Sigmoid colon (tissue), 4 donors: ENCODE data around the gene CYTH3.

Experiments used
- POLR2AphosphoS5 ChIP-seq, 4 donors: sonication (generic); formaldehyde crosslinking; IDR thresholded peaks; one replicate each; pipeline ENCODE4 v1.6.1; 2017; ENCODE audit warnings: antibody characterized with exemption in 4 of 4
- TF ChIP-seq, protein P1 (sequence below), 4 experiments: fragments of 450-650 bp in 3 of 4; fragments of 200-600 bp in 1 of 4; IDR thresholded peaks; one replicate each; pipeline ENCODE4 v1.5.1; 2016 to 2019; ENCODE audit warnings: antibody characterized with exemption in 4 of 4, mild to moderate bottlenecking in 3 of 4, moderate library complexity in 2 of 4

DNA sequence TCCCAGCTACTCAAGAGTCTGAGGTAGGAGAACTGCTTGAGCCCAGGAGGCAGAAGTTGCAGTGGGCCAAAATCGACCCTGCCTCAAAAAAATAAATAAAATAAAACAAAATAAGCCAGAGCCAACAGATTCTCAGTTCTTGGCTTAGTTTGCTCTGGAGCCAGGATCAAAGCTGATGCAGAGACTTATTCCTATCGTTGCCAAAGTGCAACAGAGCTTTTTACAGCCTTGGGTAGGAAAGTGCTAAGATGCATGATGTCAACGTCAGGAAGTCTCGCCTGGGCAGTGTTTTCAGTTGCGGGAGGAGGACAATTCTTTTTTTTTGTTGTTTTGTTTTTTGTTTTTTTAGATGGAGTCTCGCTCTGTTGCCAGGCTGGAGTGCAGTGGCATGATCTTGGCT lies 43.8 kb upstream of the CYTH3 start:
- TF ChIP-seq, protein P1, sequence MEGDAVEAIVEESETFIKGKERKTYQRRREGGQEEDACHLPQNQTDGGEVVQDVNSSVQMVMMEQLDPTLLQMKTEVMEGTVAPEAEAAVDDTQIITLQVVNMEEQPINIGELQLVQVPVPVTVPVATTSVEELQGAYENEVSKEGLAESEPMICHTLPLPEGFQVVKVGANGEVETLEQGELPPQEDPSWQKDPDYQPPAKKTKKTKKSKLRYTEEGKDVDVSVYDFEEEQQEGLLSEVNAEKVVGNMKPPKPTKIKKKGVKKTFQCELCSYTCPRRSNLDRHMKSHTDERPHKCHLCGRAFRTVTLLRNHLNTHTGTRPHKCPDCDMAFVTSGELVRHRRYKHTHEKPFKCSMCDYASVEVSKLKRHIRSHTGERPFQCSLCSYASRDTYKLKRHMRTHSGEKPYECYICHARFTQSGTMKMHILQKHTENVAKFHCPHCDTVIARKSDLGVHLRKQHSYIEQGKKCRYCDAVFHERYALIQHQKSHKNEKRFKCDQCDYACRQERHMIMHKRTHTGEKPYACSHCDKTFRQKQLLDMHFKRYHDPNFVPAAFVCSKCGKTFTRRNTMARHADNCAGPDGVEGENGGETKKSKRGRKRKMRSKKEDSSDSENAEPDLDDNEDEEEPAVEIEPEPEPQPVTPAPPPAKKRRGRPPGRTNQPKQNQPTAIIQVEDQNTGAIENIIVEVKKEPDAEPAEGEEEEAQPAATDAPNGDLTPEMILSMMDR (IDR thresholded peaks at IDR 0.05), result no peak
- TF ChIP-seq POLR2AphosphoS5 (IDR thresholded peaks at IDR 0.05), result no peak
